B cell (primary cell): ENCODE results near the gene SNRPN. TPM values are rescaled to one million over a fixed set of nuclear protein-coding genes. Genes with fewer than 3 reads are reported as not detected.

Experiments used
- ATAC-seq: fragments of 200-7000 bp; cut with Tn5 transposase; one replicate; pipeline ENCODE4 v1.10.0; 2021; ENCODE audit warnings: low read depth, mild to moderate bottlenecking, moderate number of reproducible peaks, moderate library complexity
- CTCF ChIA-PET: fragments of 350-600 bp; sonication (Branson Sonifier 250); formaldehyde crosslinking; loops from one replicate; lab custom pipeline; 2021; ENCODE audit warnings: antibody characterized with exemption, inconsistent platforms; lab: Charles Lee
- POLR2A ChIA-PET: fragments of 350-600 bp; sonication (Branson Sonifier 250); formaldehyde crosslinking; loops from one replicate; lab custom pipeline; 2021; ENCODE audit warnings: antibody characterized with exemption; lab: Charles Lee
- DNase-seq: peaks from one replicate; pipeline ENCODE4 v3.0.0; 2013
- H2AFZ ChIP-seq: 2 replicates; pipeline ENCODE4 v1.6.1; 2012; ENCODE audit warnings: mild to moderate bottlenecking, low read depth, low read length; ENCODE audit not compliant: insufficient read depth, poor library complexity, severe bottlenecking
- H3K27ac ChIP-seq, 2 donors: 1 replicate in 1 of 2; 2 replicates in 1 of 2; pipeline ENCODE4 v1.5.1; 2012 to 2013; ENCODE audit warnings: low read length in 2 of 2, mild to moderate bottlenecking in 2 of 2, moderate library complexity in 1 of 2
- H3K27me3 ChIP-seq, 4 experiments: fragments of 200-600 bp in 1 of 4; sonication (generic) in 1 of 4; replicated peaks in 1 of 4; 1 replicate in 2 of 4; 2 replicates in 2 of 4; pipeline versions ENCODE4 v1.6.1 to v1.7.0; 2013 to 2016; ENCODE audit warnings: low read length in 3 of 4, mild to moderate bottlenecking in 2 of 4, mixed read lengths in 1 of 4, moderate library complexity in 1 of 4; ENCODE audit not compliant: insufficient read depth in 4 of 4, control insufficient read depth in 3 of 4; ENCODE audit errors: control extremely low read depth in 1 of 4
- H3K36me3 ChIP-seq, 2 experiments: replicated peaks in 1 of 2; 1 replicate in 1 of 2; 2 replicates in 1 of 2; pipeline versions ENCODE4 v1.6.1 to v1.7.1; 2013; ENCODE audit warnings: low read length in 1 of 2; ENCODE audit not compliant: insufficient read depth in 2 of 2, control insufficient read depth in 1 of 2; ENCODE audit errors: control extremely low read depth in 1 of 2, extremely low read depth in 1 of 2
- H3K4me1 ChIP-seq, 2 donors: fragments of 200-600 bp in 1 of 2; sonication (generic) in 1 of 2; 1 replicate in 1 of 2; 2 replicates in 1 of 2; pipeline versions ENCODE4 v1.5.1 to v1.6.1; 2013 to 2017; ENCODE audit warnings: low read length in 2 of 2; ENCODE audit not compliant: control insufficient read depth in 2 of 2, insufficient read depth in 2 of 2
- H3K4me2 ChIP-seq: replicated peaks from 2 replicates; pipeline ENCODE3; 2012; ENCODE audit warnings: mild to moderate bottlenecking, low read depth, low read length; ENCODE audit not compliant: poor library complexity, severe bottlenecking
- H3K4me3 ChIP-seq, 5 experiments: fragments of 200-600 bp in 1 of 5; sonication (generic) in 1 of 5; 1 replicate in 3 of 5; 2 replicates in 2 of 5; pipeline versions ENCODE4 v1.5.1 to v1.7.0; 2011 to 2016; ENCODE audit warnings: low read length in 4 of 5, mild to moderate bottlenecking in 4 of 5, low read depth in 2 of 5, control low read depth in 1 of 5, moderate library complexity in 1 of 5; ENCODE audit not compliant: insufficient read depth in 1 of 5; ENCODE audit errors: control extremely low read depth in 1 of 5, extremely low read depth in 1 of 5
- H3K79me2 ChIP-seq: fragments of 200-600 bp; sonication (generic); one replicate; pipeline ENCODE4 v1.6.0; 2016; ENCODE audit warnings: low read length; ENCODE audit not compliant: control insufficient read depth, insufficient read depth
- H3K9ac ChIP-seq: fragments of 200-600 bp; sonication (generic); 2 replicates; pipeline ENCODE4 v1.6.1; 2017; ENCODE audit warnings: mild to moderate bottlenecking, low read length, moderate library complexity
- H3K9me3 ChIP-seq, 3 donors: one replicate each; pipeline versions ENCODE4 v1.6.1 to v1.7.1; 2013; ENCODE audit warnings: low read length in 2 of 3; ENCODE audit not compliant: control insufficient read depth in 2 of 3, insufficient read depth in 1 of 3; ENCODE audit errors: control extremely low read depth in 1 of 3
- H4K20me1 ChIP-seq: 2 replicates; pipeline ENCODE4 v1.6.0; 2012; ENCODE audit warnings: mild to moderate bottlenecking, low read length; ENCODE audit not compliant: insufficient read depth, control insufficient read depth, poor library complexity, severe bottlenecking
- H3K27ac Mint-ChIP-seq: one replicate; pipeline ENCODE4 v1.8.0; 2021; ENCODE audit warnings: mixed read lengths
- H3K27me3 Mint-ChIP-seq: one replicate; pipeline ENCODE4 v1.8.0; 2021; ENCODE audit warnings: mixed read lengths
- H3K4me1 Mint-ChIP-seq: one replicate; pipeline ENCODE4 v1.8.0; 2021; ENCODE audit warnings: mixed read lengths
- H3K4me3 Mint-ChIP-seq: one replicate; pipeline ENCODE4 v1.8.0; 2021; ENCODE audit warnings: mixed read lengths
- H3K9me3 Mint-ChIP-seq: one replicate; pipeline ENCODE4 v1.8.0; 2022; ENCODE audit warnings: mixed read lengths; ENCODE audit not compliant: insufficient read depth
- EZH2 ChIP-seq: IDR thresholded peaks from 2 replicates; pipeline ENCODE4 v1.6.1; 2012; ENCODE audit warnings: borderline replicate concordance, low read depth, mild to moderate bottlenecking, moderate library complexity, low read length; ENCODE audit not compliant: insufficient read depth, poor library complexity, severe bottlenecking
- WGBS: methylation state at CpG from one replicate; pipeline ENCODE4 v1.1.5; 2013; ENCODE audit warnings: missing lambda C conversion rate; ENCODE audit not compliant: insufficient coverage; 5-methylcytosine and 5-hydroxymethylcytosine counted together
- intact Hi-C: fragments of 100-400 bp; cut with micrococcal nuclease; formaldehyde crosslinking; loops from one replicate; pipeline ENCODE4 v1.10.0; 2022
- polyA plus RNA-seq: library from polyadenylated mRNA; depleted of rRNA; stranded (reverse); fragments of >200 nt; gene quantifications from 2 replicates; pipeline ENCODE4 v1.2.3, GENCODE V29; 2012
- total RNA-seq, 2 donors: library from RNA; stranded (reverse); fragments of 120-200 nt in 1 of 2; gene quantifications; 1 replicate in 1 of 2; 2 replicates in 1 of 2; pipeline versions ENCODE4 v1.2.3 to v1.2.4, GENCODE V29; 2013 to 2022
- TF ChIP-seq, protein P1 (sequence below): fragments of 200-600 bp; IDR thresholded peaks from one replicate; pipeline ENCODE4 v1.8.0; 2022; ENCODE audit warnings: antibody characterized with exemption, mild to moderate bottlenecking

SNRPN gene
- total and polyA plus RNA-seq, 2 donors (not counting 1 experiment from before 2014, with no cell fraction given) = 83.6 to 119 TPM

DNA sequence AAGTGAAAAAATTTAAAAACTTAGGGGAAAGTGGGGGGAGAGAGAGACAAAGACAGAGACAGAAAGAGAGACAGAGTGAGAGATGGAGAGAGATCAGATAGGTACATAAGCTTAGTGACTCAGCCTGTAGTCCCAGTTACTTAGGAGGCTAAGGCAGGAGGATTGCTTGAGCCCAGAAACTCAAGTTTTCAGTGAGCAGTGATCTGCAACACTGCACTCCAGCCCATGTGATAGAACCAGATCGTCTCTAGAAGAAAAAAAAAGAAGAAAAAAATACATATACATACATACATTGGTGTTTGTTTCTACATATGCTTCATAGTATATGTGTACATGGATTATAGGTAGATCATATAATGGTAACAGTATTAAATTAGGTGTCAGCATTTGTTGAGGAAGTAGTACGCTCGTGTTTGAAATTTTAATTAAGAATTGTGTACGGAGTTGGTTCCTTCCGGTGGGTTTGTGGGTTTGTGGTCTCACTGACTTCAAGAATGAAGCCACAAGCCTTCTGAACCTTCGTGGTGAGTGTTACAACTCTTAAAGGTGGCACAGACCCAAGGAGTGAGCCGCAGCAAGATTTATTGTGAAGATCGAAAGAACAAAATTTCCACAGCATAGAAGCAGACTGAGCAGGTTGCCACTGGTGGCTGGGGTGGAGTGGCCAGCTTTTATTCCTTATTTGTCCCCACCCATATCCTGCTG, 38.3 kb upstream of the SNRPN start:
- no peak overlapping the region for H3K4me3 Mint-ChIP-seq
- WGBS = 27% methylated on average over 5 of the region's 8 CpGs
- CTCF ChIA-PET = no interaction called here

DNA sequence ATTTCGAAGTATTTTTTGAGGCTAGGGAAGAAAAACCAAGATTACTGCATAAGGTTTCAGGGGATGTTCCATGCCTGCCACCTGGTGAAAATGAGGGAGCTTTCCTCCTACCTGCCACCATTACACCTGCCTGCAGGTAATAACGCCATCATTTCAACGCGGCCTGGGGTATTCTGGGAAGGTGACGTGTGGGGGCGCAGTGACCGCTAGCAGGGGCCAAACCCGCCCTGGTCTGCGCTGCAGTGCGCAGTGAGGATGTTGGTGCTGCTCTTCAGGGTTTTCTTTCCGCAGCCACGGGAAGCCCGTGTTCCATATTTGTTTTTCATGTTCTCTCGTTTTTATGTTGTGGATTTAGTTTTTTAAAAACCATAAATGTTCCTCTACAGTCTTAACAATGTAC, 37.4 kb upstream of the SNRPN start:
- Histone ChIP-seq H3K4me2 (no peak overlapping the region), H4K20me1 (no peaks in the 10 kb centered on the region), H3K27me3 (no peaks in the 10 kb centered on the region), H3K79me2 (no peaks in the 10 kb centered on the region), H3K4me3 (no peak overlapping the region), H3K36me3 (no peaks in the 10 kb centered on the region), H2AFZ (no peak overlapping the region), H3K9me3 (peaks cover 0 to 28% (median 4%) of the 10 kb centered on the region in 3 donors), H3K4me1 (no peaks in the 10 kb centered on the region), H3K9ac (no peak overlapping the region), H3K27ac (no peak overlapping the region)
- no peaks in the 10 kb centered on the region for H3K27me3 Mint-ChIP-seq
- H3K4me1 Mint-ChIP-seq = no peaks in the 10 kb centered on the region
- 94% methylated on average over 9 of the region's 14 CpGs for WGBS
- DNase-seq (no peak), ATAC-seq (no peak)
- CTCF ChIA-PET = no interaction called here
- no peak overlapping the region for H3K27ac Mint-ChIP-seq
- no peak for TF ChIP-seq EZH2
- TF ChIP-seq, protein P1, sequence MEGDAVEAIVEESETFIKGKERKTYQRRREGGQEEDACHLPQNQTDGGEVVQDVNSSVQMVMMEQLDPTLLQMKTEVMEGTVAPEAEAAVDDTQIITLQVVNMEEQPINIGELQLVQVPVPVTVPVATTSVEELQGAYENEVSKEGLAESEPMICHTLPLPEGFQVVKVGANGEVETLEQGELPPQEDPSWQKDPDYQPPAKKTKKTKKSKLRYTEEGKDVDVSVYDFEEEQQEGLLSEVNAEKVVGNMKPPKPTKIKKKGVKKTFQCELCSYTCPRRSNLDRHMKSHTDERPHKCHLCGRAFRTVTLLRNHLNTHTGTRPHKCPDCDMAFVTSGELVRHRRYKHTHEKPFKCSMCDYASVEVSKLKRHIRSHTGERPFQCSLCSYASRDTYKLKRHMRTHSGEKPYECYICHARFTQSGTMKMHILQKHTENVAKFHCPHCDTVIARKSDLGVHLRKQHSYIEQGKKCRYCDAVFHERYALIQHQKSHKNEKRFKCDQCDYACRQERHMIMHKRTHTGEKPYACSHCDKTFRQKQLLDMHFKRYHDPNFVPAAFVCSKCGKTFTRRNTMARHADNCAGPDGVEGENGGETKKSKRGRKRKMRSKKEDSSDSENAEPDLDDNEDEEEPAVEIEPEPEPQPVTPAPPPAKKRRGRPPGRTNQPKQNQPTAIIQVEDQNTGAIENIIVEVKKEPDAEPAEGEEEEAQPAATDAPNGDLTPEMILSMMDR = no peak
- POLR2A ChIA-PET = no interaction called here
- no peak overlapping the region for H3K4me3 Mint-ChIP-seq
- peaks cover 2% of the 10 kb centered on the region for H3K9me3 Mint-ChIP-seq
- intact Hi-C loops = no loop called here

More for the DNA sequence above, 38.3 kb upstream of the SNRPN start:
- H3K4me3 ChIP-seq = no peak overlapping the region
- no peak for DNase-seq
- TF ChIP-seq, protein P1 = no peak
- no peak for TF ChIP-seq EZH2
- H4K20me1 ChIP-seq = no peaks in the 10 kb centered on the region
- H2AFZ ChIP-seq = no peak overlapping the region
- H3K4me1 Mint-ChIP-seq = no peaks in the 10 kb centered on the region
- no peaks in the 10 kb centered on the region for H3K4me1 ChIP-seq
- no peaks in the 10 kb centered on the region for H3K79me2 ChIP-seq
- H3K27ac Mint-ChIP-seq = no peak overlapping the region
- intact Hi-C loops = no loop called here
- no peak overlapping the region for H3K9ac ChIP-seq
- no peaks in the 10 kb centered on the region for H3K27me3 ChIP-seq
- no peak overlapping the region for H3K4me2 ChIP-seq
- no peaks in the 10 kb centered on the region for H3K36me3 ChIP-seq
- H3K9me3 ChIP-seq = peaks cover 0 to 33% (median 5%) of the 10 kb centered on the region in 3 donors
- peaks cover 2% of the 10 kb centered on the region for H3K9me3 Mint-ChIP-seq
- no peak for ATAC-seq
- H3K27me3 Mint-ChIP-seq = no peaks in the 10 kb centered on the region
- POLR2A ChIA-PET = no interaction called here
- no peak overlapping the region for H3K27ac ChIP-seq
